ENCODE results near the gene ABTB1. TPM values are rescaled to one million over a fixed set of nuclear protein-coding genes. Genes with fewer than 3 reads are reported as not detected.

The ABTB1 gene
- total and polyA plus RNA-seq, 4 donors, result 9.7 to 14.1 (median 10.9) TPM

- H3K4me3 ChIP-seq (ENCODE audit: low read depth in 1 of 3, low read length in 3 of 3), result no peak overlapping the region
- DNase-seq (ENCODE audit: low spot score), result no peak
- TF ChIP-seq REST (IDR thresholded peaks at IDR 0.05) (peak; percentile 56), RXRA (IDR thresholded peaks at IDR 0.05) (no peak)
- no peak overlapping the region for H3K27ac ChIP-seq (ENCODE audit: low read depth in 1 of 2, low read length in 2 of 2)
- WGBS, result 91% methylated on average over 9 of the region's 9 CpGs
- peaks cover 3 to 42% (median 19%) of the 10 kb centered on the region in 4 donors for H3K36me3 ChIP-seq (ENCODE audit: control insufficient read depth in 4 of 4, insufficient read depth in 3 of 4, low read depth in 1 of 4, low read length in 3 of 4)
- no peaks in the 10 kb centered on the region for H3K9me3 ChIP-seq (ENCODE audit: control insufficient read depth in 4 of 4, low read length in 3 of 4)
- no peak overlapping the region for H3K9ac ChIP-seq (ENCODE audit: low read depth in 1 of 2, low read length in 2 of 2)
- H3K4me1 ChIP-seq (ENCODE audit: control insufficient read depth in 4 of 4, insufficient read depth in 4 of 4, low read length in 3 of 4), result no peaks in the 10 kb centered on the region
- H3K27me3 ChIP-seq (ENCODE audit: control insufficient read depth in 4 of 4, insufficient read depth in 4 of 4, low read length in 3 of 4), result no peaks in the 10 kb centered on the region
Observed at GRCh38 chr3:127712461-127712860, 39.7 kb downstream of the ABTB1 start.

- no peak for DNase-seq (ENCODE audit: low spot score)
- H3K4me1 ChIP-seq (ENCODE audit: control insufficient read depth in 4 of 4, insufficient read depth in 4 of 4, low read length in 3 of 4), result no peaks in the 10 kb centered on the region
- no peak overlapping the region for H3K4me3 ChIP-seq (ENCODE audit: low read depth in 1 of 3, low read length in 3 of 3)
- no peak overlapping the region for H3K27ac ChIP-seq (ENCODE audit: low read depth in 1 of 2, low read length in 2 of 2)
- no peak for TF ChIP-seq TAF1 (conservative IDR thresholded peaks at IDR 0.05)
- TF ChIP-seq SP1 (IDR thresholded peaks at IDR 0.05), result no peak
- TF ChIP-seq NR2F2 (IDR thresholded peaks at IDR 0.05), result no peak
- no peak for TF ChIP-seq JUND (IDR thresholded peaks at IDR 0.05)
- TF ChIP-seq RXRA (IDR thresholded peaks at IDR 0.05), result no peak
- no peak for TF ChIP-seq YY1 (IDR thresholded peaks at IDR 0.05)
- TF ChIP-seq GABPA (IDR thresholded peaks at IDR 0.05 in 1 of 2, conservative IDR thresholded peaks at IDR 0.05 in 1 of 2), result no peak
- TF ChIP-seq HNF4A (conservative IDR thresholded peaks at IDR 0.05), result no peak
- TF ChIP-seq, protein P1, sequence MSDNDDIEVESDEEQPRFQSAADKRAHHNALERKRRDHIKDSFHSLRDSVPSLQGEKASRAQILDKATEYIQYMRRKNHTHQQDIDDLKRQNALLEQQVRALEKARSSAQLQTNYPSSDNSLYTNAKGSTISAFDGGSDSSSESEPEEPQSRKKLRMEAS (IDR thresholded peaks at IDR 0.05), result no peak
- TF ChIP-seq RAD21 (IDR thresholded peaks at IDR 0.05), result no peak
- TF ChIP-seq FOXA2 (IDR thresholded peaks at IDR 0.05), result no peak
- TF ChIP-seq EGR1 (IDR thresholded peaks at IDR 0.05; ENCODE audit: low read depth in 2 of 2), result no peak
- no peak for TF ChIP-seq REST (IDR thresholded peaks at IDR 0.05)
- H3K9ac ChIP-seq (ENCODE audit: low read depth in 1 of 2, low read length in 2 of 2), result no peak overlapping the region
- peaks cover 3 to 43% (median 17%) of the 10 kb centered on the region in 4 donors for H3K36me3 ChIP-seq (ENCODE audit: control insufficient read depth in 4 of 4, insufficient read depth in 3 of 4, low read depth in 1 of 4, low read length in 3 of 4)
- H3K9me3 ChIP-seq (ENCODE audit: control insufficient read depth in 4 of 4, low read length in 3 of 4), result no peaks in the 10 kb centered on the region
- H3K27me3 ChIP-seq (ENCODE audit: control insufficient read depth in 4 of 4, insufficient read depth in 4 of 4, low read length in 3 of 4), result no peaks in the 10 kb centered on the region
- WGBS, result 90% methylated on average over 9 of the region's 9 CpGs
Observed at GRCh38 chr3:127712881-127713771, 40.4 kb downstream of the ABTB1 start.

All from liver (tissue), 9 donors.